ENCODE data around the gene CCDC15. TPM values are rescaled to one million over a fixed set of nuclear protein-coding genes. Genes with fewer than 3 reads are reported as not detected.

The CCDC15 gene, protein sequence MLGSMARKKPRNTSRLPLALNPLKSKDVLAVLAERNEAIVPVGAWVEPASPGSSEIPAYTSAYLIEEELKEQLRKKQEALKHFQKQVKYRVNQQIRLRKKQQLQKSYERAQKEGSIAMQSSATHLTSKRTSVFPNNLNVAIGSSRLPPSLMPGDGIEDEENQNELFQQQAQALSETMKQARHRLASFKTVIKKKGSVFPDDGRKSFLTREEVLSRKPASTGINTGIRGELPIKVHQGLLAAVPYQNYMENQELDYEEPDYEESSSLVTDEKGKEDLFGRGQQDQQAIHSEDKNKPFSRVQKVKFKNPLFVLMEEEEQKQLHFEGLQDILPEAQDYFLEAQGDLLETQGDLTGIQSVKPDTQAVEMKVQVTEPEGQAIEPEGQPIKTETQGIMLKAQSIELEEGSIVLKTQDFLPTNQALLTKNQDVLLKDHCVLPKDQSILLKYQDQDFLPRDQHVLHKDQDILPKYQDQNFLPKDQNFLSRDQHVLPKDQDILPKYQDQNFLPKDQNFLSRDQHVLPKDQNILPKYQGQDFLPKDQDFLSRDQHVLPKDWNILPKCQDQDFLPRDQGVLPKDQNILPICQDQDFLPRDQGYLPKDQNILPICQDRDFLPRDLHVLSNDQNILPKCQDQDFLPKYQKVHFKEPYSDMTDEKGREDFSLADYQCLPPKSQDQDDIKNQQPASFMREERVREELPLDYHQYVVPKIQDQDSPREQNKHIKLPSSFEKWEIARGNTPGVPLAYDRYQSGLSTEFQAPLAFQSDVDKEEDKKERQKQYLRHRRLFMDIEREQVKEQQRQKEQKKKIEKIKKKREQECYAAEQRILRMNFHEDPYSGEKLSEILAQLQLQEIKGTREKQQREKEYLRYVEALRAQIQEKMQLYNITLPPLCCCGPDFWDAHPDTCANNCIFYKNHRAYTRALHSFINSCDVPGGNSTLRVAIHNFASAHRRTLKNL
- total RNA-seq (2014; rRNA removed; shearing (Covaris generic)), result 1.2 and 1.7 TPM in 2 replicates
- 0.87 and 1.6 TPM in 2 replicates for polyA plus RNA-seq (2015; cell fraction: cytosol; rRNA removed)
- polyA plus RNA-seq (2015; cell fraction: nucleus; rRNA removed), result 4.0 and 7.2 TPM in 2 replicates

DNA sequence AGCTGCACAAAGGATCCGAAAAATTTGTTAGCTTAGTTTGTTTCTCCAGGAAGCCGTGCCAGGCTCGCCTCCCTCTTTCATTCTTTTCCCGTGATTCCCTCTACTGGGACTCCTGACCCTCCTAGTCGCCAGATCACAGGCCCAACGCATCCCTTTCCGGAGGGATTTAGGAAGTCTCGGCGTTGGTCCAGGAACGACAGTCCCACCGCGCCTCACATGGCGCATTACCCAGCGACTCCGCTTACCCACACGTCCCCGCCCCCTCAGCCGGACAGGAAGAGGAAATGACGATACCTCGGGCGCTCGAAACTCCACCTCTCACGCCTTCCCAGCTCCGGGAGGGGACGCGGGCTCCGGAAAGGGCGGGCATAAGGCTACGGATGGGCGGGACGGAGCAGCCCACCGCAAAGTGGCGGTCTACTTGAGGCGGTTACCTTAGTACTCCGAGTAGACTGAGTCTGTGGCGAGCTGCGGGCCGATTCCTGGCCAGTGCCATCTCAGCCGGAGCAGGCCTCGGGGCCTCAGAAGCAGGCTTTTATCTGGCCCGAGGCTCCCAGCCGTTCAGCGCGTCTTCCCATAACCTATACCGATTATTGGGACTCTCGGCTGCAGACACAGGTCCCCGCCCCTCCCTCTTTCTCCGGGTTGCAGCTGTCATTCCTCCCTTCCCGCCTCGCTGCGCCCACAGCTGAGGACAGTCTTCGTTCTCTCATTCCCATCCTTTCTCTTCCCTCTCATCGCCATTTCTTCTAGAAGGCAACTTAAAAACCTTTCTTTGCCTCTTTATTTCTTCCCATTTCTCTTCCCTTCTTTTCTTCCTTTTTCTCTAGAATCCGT, at the start of gene CCDC15:
Gene CCDC15 (plus strand): TSS at position 450 of the 837 bp plus-strand sequence. CDS start 531 bp downstream, outside the sequence.
- in situ Hi-C loops (cut with HindIII; ENCODE audit: low pct_unique_long_range_greater_than_20kb, low sequenced_read_pairs), result loop anchor here (10.0 kb wide), 1 partner anchor 191 kb away; no protein-coding TSS in a partner anchor
- peak; percentile 96 for DNase-seq (ENCODE audit: low read depth, low spot score)

DNA sequence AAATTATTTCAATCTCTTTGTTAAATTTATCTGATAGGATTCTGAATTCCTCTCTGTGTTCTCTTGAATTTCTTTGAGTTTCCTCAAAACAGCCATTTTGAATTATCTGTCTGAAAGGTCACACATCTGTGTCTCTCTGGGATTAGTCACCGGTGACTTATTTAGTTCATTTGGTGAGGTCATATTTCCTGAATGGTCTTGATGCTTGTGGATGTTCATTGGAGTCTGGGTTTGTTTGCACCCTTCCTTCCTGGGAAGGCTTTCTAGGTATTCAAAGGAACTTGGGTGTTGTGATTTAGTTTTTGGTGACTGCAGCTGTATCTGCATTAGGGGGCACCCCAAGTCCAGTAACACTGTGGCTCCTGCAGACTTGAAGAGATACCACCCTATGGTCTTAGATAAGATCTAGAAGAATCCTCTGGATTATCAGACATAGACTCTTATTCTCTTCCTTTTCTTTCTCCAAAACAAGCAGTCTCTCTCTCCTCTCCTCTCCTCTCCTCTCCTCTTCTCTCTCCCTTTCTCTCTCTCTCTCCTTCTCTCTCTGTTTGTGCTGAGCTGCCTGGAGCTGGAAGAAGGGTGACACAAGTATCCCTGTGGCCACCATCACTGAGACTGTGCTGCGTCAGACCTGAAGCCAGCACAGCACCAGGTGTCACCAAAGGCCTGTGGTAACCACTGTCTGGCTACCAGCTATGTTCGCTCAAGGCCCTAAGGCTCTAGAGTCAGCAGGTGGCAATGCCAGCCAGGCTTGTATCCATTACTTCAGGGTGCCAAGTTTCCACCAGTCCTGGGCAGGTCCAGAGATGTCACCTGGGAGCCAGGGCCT, 38.2 kb upstream of the CCDC15 start:
- no peak for DNase-seq (ENCODE audit: low read depth, low spot score)

DNA sequence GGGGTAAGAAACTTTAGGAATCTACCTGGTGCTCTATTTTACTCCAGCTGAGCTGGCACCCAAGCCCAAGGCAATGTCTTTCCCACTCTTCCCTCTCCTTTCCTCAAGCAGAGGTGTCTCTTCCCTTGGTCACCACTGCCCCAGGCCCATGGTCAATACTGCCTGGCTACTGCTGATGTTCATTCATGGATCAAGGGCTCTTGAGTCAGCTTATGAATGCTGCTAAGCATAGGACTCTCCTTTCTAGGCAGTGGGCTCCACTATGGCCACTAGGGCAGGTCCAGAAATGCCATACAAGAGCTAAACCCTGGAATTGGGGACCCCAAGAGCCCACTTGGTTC, 37.7 kb upstream of the CCDC15 start:
- in situ Hi-C loops (cut with HindIII; ENCODE audit: low pct_unique_long_range_greater_than_20kb, low sequenced_read_pairs), result no loop called here

More for the DNA sequence above, 38.2 kb upstream of the CCDC15 start:
- in situ Hi-C loops (cut with HindIII; ENCODE audit: low pct_unique_long_range_greater_than_20kb, low sequenced_read_pairs), result no loop called here

DNA sequence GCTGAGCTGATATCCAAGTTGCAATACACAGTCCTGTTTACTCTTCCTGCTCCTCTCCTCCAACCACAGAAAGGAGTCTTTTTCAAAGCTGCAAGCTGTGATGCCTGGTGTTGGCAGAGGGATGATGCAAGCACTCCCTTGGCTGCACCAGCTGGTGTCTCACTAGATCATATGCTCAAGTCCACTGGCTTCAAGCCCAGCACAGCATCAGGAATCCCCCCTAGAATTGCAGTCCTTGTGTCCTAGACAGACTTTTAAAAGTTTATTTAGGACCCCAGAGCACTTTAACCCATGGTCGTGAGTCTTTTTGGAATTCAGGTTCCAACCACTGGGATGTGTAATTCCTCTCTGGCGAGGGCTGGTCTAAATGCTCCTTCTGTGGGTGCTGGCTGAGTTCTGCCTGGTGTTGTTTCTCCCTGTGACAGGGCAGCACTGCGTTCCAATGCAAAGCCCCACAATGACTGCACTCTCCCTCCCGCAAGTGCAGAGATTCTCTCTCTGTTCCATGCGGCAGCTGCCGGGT, 36.8 kb upstream of the CCDC15 start:
- in situ Hi-C loops (cut with HindIII; ENCODE audit: low pct_unique_long_range_greater_than_20kb, low sequenced_read_pairs), result no loop called here
- peak; percentile 13 for DNase-seq (ENCODE audit: low read depth, low spot score)

More for the DNA sequence above, 37.7 kb upstream of the CCDC15 start:
- no peak for DNase-seq (ENCODE audit: low read depth, low spot score)

DNA sequence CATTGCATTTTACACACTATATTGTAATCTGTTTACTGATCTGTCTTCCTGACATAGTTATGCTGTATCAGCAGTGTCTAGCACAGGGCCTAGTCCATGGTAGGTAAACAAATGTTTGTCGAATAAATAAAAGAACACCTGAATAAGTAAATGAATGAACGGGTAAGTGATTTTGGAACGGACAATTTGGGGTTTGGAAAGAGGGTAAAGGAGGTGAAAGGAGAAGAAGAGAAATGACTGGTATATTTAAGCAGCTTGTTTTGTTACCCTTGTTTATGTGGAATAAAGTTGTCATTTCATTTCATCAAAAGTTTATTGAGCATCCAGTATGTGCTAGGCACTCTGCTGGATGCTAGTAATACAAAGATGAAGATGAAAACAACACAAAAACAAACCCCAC, 35.1 kb upstream of the CCDC15 start, which contains the start of gene HEPN1:
Gene HEPN1 (plus strand): TSS at position 301 of the 400 bp plus-strand sequence.
- in situ Hi-C loops (cut with HindIII; ENCODE audit: low pct_unique_long_range_greater_than_20kb, low sequenced_read_pairs), result no loop called here
- no peak for DNase-seq (ENCODE audit: low read depth, low spot score)

DNA sequence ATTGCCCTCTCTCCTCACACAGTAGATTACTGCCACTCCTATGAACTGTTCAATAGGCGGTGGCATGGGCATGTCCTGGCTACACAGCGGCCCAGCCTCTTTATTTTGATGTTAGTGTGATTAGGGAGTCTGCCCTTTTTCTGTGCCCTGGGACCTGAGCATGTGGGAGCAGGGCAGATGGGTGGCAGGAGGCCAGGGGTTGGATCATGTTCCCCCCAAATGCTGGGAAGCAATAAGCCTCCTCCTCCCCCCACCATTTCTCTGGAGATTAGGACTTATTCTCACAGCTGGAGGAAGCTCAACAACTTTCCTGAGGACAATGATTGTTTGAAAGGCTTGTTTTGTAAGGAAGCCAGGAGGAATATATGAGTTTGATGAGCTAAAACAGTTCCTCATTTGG, 34.1 kb upstream of the CCDC15 start:
- no peak for DNase-seq (ENCODE audit: low read depth, low spot score)
- in situ Hi-C loops (cut with HindIII; ENCODE audit: low pct_unique_long_range_greater_than_20kb, low sequenced_read_pairs), result no loop called here

DNA sequence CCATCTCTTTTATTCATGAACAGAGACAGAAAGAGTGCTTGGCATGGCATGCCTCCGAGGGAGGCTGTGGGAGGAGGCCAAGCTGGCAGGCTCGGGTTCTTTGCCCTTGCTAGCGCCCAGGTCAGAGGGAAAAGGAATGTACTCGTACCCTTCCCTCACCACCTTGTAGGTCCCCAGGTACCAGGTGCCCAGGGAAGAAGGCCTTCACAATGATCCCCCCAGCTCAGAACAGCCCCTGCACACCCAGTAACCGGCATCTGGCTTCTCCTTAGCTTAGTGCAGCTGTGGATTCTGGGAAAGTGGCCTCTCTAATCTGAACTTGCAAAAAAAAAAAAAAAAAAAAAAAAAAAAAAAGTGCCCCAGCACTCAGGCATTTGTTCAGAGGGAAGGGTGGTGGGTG, 33.6 kb upstream of the CCDC15 start:
- no peak for DNase-seq (ENCODE audit: low read depth, low spot score)
- in situ Hi-C loops (cut with HindIII; ENCODE audit: low pct_unique_long_range_greater_than_20kb, low sequenced_read_pairs), result no loop called here

DNA sequence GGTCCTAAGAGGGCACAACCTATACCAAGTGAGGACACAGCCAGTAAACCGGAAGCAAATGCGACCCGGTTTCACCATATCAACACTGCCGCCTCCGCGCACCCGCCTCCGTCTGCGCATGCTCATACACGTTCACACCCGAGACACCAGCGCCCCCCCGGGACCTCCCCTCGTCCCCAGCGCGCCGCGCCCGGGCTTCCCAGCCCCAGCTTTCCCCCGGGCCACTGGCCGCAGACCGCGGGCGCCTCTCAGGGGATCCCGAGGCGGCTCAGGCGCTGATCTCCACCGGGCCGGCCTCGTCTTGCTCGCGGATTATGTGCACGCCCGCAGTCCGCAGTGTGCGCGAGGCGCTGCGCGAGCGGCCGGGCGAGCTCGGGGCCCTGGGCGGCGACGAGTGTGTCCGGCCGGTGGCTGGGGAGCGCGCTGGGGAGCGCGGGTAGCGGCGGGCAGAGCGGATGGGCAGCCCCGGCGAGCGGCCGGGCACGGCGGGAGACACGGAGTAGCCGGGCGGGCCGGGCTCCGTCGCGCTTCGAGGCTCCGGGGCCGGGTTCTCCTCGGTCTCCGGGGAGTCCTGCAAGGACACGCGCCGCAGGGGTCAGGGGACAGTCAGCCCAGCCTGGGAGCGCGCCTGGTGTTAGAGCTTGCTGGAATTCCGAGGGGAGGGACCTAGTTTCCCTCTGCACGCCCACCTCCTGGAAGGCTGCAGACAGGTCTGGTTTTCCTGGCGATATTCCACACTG, 33.0 kb upstream of the CCDC15 start:
- in situ Hi-C loops (cut with HindIII; ENCODE audit: low pct_unique_long_range_greater_than_20kb, low sequenced_read_pairs), result no loop called here

DNA sequence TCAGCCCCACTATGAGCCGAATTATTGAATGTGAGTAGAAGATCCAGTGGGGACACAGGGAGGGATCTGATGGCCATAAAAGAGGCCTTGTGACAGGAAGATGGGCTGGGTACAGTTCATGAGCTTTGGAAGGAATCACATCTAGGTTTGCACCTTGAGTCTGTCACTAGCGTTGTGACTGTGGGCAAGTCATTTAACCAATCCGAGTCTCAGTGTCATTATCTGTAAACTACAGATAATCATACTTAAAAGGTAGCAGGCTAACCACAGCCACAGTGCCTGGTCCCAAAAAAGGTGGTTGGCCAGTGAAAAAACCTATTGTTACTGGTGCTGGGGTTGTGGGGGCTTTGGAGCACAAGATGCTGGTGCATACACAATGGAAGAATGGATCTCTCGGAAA, 31.2 kb upstream of the CCDC15 start:
- no peak for DNase-seq (ENCODE audit: low read depth, low spot score)
- in situ Hi-C loops (cut with HindIII; ENCODE audit: low pct_unique_long_range_greater_than_20kb, low sequenced_read_pairs), result no loop called here

More for the DNA sequence above, 33.0 kb upstream of the CCDC15 start:
- DNase-seq (ENCODE audit: low read depth, low spot score), result no peak

DNA sequence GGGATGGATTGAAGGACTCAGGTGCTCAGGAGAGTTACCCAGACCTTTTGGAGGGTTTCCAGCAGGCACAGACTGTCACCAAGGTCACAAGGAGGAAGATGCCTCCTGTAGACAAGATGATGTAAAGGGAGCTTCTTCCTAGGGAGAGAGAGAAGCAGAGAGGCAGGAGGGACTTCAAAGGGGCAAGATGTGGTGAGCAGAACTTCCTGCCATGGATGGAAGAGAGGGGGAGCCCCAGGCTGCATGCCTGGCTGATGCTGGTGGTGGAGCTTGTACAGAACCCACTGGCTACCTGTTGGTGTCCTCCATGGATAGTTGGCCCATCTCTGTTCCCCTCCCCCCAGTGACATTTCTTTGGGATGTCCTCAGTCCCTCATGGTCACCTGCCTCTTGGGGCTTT, 30.7 kb upstream of the CCDC15 start:
- in situ Hi-C loops (cut with HindIII; ENCODE audit: low pct_unique_long_range_greater_than_20kb, low sequenced_read_pairs), result no loop called here
- DNase-seq (ENCODE audit: low read depth, low spot score), result no peak

DNA sequence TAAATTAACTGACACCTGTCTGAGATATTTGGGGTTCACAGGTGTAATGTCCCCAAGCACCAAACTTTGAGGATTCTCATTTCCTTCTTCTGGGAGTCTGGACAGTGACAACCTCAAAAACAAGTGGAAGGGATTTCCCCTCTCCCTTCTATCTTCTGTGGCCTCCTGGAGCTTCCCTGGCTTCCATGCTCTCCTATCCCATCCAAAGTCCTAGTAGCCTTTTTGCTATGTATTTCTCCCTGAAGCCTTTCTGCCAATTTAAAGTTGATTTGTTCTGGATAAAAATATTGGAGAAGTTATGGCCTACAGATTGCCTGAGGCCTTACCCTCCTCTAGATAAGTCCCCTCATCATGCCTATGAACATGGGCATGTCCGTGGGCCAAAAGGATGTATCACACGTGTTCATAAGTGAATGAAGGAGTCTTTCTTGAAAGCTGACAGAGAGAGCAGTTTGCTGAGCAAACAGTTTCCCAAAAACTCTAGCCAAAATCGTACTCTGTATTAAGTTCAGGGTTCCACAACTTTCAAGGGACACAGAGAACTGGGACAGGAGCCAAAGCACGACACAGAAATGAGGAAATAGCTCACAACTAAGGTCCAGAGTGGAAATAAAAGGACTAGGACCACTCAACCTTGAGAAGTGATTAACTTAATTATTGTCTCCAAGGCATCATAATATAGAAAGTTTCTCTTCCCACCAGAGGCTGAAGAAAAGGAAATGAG, 24.9 kb upstream of the CCDC15 start:
- no peak for DNase-seq (ENCODE audit: low read depth, low spot score)
- in situ Hi-C loops (cut with HindIII; ENCODE audit: low pct_unique_long_range_greater_than_20kb, low sequenced_read_pairs), result no loop called here

DNA sequence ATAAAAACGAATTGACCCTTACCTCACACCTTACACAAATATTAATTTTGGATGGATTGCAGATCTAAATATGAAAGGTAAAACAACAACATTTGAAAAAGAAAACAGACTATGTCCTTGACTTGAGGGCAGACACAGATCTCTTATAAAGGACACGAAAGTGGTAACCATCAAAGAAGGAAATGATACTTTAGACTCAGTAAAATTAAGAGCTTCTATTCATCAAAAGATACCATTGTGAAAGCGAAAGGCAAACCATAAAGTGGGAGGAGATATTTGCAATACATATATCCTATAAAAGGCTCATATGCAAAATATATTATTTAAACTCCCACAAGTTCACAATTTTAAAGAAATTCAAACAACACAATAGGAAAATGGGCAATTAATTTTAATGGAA, 23.2 kb upstream of the CCDC15 start:
- in situ Hi-C loops (cut with HindIII; ENCODE audit: low pct_unique_long_range_greater_than_20kb, low sequenced_read_pairs), result no loop called here
- no peak for DNase-seq (ENCODE audit: low read depth, low spot score)

DNA sequence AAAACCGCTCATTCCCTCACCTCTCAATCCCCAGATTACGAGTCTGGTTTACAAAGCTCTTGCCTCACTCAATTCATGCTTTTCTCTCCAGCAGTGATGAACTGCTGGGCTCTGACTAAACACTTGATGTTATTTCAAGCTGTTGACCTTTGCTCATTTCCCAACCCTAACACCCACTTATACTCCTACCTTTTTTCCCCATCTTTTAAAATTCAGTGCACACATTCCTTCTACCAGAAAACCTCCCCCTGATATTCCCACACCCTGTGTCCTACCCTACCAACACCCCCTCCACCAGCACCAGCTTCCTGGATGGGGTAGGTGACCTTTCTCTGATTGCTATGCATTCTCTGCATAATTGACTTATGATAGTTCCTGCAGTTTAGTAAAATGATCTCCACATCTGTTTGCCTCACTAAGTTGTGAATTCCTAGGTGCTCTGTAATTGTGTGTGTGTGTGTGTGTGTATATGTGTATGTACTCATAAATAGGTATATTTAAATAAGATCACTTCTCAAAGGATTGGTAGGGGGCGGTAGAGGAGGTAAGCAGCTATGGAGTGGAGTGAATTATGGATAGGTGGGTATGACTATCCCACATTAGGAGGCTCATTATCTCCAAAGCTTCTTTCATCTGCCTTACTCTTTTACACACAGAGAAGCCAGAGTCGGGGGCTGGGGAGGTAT, 19.0 kb upstream of the CCDC15 start:
- in situ Hi-C loops (cut with HindIII; ENCODE audit: low pct_unique_long_range_greater_than_20kb, low sequenced_read_pairs), result no loop called here
- DNase-seq (ENCODE audit: low read depth, low spot score), result no peak

DNA sequence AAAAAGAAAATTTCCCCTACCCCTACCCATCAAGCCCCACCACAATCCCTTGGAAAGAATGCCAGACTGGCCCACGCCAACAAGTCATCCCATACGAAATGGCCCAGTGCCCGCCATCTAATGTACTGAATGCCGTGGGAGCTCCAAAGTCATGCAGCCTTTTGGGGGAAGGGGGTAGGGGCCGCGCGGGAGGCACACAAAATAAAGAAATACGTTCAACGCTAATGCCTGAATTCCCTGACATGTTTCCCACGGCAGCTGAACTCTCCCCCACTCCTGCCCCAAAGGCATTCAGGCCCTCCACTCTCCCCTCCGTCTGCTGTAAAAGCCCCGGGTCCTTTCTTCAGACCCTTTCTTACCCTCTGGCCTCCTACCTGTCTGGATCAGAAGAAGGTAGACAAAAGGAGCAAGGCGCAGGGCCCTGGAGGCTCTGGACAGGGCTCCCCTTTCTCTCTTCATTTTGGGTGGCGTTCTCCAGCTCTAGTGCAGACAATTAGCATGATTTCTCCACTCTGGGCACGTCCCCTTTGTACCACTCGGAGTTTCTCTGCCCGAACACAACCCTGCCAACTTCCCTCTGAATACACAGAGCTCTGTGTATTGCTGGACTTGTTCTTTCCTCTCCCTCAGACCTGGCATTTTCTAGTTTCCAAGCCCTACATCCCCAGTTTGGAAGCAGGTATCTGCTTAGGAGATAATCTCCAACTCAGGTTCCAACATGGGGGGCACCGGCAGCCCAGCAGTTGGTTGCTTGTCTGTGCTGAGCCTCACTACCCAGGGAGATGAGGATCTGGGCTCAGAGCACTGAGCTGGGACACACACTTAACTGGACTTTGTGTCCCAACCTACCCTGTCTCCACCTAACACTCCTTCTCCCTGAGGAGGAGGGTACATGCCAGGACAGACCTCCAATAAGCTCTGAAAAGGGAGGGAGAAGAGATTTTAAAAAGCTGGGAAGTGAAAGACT, 18.2 kb upstream of the CCDC15 start, which contains the start of gene HEPACAM:
Gene HEPACAM (minus strand): TSS at position 500 of the 967 bp plus-strand sequence. CDS start 41 bp downstream, at position 459.
- in situ Hi-C loops (cut with HindIII; ENCODE audit: low pct_unique_long_range_greater_than_20kb, low sequenced_read_pairs), result no loop called here
- DNase-seq (ENCODE audit: low read depth, low spot score), result no peak

Measured in SK-MEL-5 (cell line).